ENCODE results near the gene RFX6.

DNA sequence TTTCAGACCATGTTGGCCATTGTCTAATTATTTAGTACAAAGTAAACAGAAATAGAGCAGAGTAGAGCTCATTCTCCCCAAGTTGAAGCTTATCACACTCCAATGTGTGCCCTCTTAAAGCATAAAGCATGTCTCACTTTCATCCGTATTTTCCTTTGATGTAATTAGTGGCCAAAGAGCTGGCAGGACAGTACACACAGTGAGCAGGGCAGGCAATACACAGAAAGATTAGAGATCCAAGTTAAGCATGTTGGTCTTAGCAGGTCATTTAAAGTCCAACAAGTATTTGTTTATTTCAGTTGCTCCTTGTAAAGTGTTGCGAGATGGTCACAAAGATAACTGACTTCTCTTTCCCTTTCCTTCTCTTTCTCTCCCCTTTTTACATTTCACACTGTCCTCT, 47.2 kb downstream of the RFX6 start:
- TF ChIP-seq, protein P1, sequence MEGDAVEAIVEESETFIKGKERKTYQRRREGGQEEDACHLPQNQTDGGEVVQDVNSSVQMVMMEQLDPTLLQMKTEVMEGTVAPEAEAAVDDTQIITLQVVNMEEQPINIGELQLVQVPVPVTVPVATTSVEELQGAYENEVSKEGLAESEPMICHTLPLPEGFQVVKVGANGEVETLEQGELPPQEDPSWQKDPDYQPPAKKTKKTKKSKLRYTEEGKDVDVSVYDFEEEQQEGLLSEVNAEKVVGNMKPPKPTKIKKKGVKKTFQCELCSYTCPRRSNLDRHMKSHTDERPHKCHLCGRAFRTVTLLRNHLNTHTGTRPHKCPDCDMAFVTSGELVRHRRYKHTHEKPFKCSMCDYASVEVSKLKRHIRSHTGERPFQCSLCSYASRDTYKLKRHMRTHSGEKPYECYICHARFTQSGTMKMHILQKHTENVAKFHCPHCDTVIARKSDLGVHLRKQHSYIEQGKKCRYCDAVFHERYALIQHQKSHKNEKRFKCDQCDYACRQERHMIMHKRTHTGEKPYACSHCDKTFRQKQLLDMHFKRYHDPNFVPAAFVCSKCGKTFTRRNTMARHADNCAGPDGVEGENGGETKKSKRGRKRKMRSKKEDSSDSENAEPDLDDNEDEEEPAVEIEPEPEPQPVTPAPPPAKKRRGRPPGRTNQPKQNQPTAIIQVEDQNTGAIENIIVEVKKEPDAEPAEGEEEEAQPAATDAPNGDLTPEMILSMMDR (IDR thresholded peaks at IDR 0.05; ENCODE audit: insufficient read depth, low read depth, low read length), result no peak
- TF ChIP-seq EZH2 (IDR thresholded peaks at IDR 0.05; ENCODE audit: insufficient read depth, low read length), result no peak
